ENCODE results near the gene FAM118A.
A peak's percentile ranks its signal among the peaks of the same experiment; 100 is the strongest.
"Not testable (repeated sequence)": the region's sequence is repeated elsewhere in the genome, so short reads cannot be mapped to it uniquely, and the experiment has no call there.

FAM118A gene

DNA sequence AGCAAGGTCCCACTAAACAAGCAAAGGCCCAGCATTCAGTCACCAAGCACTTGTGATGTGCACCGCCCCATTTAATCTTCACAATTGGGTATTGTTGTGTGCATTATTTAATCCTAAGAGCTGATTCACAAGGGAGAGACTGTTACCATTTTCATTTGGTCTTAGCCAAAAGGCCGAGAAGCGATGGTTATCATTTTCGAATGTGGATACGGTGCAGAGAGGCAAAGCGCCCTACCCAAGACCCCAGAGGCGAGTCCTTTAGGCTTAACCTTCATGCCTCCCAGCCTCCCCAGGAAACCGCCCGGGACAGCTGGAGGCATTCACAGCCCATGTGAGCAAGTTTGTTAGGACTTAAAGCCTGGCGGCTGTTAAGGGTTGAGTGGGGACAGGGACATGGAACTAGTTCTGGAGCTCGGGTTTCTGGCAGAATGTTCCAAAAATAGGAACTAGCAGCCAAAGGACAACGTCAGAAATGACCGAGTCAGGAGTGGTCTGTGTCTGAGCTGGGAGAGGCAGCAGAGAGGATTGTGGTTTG lies 38.0 kb upstream of the FAM118A start:
- H3K9me3 ChIP-seq = no peaks in the 10 kb centered on the region
- DNase-seq (ENCODE audit: low spot score in 2 of 2) = peak; percentile 11 to 20
- H3K4me1 ChIP-seq = peaks cover 14% of the 10 kb centered on the region
- in situ Hi-C loops (cut with MboI; ENCODE audit: low sequenced_read_pairs) = no loop called here
- H3K36me3 ChIP-seq (replicated peaks) = no peaks in the 10 kb centered on the region
- no peak overlapping the region for H3K4me3 ChIP-seq
- no peaks in the 10 kb centered on the region for H3K27me3 ChIP-seq (ENCODE audit: low read depth)

DNA sequence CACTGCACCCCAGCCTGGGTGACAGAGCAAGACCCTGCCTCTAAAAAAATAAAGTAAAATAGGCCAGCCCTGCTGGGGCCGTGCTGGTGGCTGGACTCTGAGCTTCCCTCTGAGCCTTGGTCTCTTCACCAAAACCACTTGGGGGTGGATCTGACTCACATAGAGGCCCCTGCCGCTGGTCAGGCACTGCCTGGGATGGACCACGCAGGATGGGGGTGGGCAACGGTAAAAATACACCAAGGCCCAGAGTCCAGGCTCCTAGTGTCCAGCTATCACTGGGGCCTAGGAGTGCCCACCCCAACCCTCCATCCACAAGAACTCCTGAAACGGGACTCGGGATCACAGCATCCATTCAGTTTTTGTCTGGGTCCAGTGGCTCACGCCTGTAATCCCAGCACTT lies 37.2 kb upstream of the FAM118A start:
- DNase-seq (ENCODE audit: low spot score in 2 of 2) = no peak
- no peaks in the 10 kb centered on the region for H3K9me3 ChIP-seq
- no peaks in the 10 kb centered on the region for H3K36me3 ChIP-seq (replicated peaks)
- no peak overlapping the region for H3K4me3 ChIP-seq
- H3K4me1 ChIP-seq = peaks cover 14% of the 10 kb centered on the region
- in situ Hi-C loops (cut with MboI; ENCODE audit: low sequenced_read_pairs) = no loop called here
- no peaks in the 10 kb centered on the region for H3K27me3 ChIP-seq (ENCODE audit: low read depth)

DNA sequence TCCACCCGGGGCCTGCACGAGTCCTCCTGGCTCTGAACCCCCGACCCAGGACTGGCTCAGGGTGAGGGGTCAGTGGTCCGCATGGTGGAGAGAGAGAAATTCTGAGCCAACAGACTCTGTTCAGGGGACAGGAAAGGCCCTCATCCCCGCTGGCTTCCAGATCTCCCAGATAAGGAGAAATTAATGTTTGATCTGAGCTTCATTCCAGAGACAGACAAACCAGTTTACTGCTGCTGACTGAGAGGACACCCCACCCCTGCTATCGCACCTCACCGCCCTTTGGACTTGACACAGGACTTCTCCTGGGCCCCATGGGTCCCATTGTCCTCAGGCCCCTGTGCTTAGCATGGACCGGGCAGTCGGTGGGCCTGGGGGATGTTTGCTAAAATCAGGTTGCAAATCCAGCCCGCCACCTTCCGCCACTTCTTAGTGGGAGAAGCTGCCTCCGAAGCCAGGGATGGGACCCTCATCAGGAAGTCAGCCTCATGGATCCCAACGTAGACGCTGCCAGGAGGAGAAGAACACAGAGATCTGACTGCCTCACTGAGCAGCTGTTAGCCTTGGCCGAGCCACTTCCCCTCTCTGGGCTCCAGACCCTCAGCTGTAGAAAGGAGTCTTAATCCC lies 36.2 kb upstream of the FAM118A start:
- Histone ChIP-seq H3K9me3 (no peaks in the 10 kb centered on the region), H3K27me3 (ENCODE audit: low read depth) (no peaks in the 10 kb centered on the region), H3K4me3 (no peak overlapping the region), H3K4me1 (peaks cover 14% of the 10 kb centered on the region), H3K36me3 (replicated peaks) (no peaks in the 10 kb centered on the region)
- no peak for DNase-seq (ENCODE audit: low spot score in 2 of 2)
- in situ Hi-C loops (cut with MboI; ENCODE audit: low sequenced_read_pairs) = no loop called here

DNA sequence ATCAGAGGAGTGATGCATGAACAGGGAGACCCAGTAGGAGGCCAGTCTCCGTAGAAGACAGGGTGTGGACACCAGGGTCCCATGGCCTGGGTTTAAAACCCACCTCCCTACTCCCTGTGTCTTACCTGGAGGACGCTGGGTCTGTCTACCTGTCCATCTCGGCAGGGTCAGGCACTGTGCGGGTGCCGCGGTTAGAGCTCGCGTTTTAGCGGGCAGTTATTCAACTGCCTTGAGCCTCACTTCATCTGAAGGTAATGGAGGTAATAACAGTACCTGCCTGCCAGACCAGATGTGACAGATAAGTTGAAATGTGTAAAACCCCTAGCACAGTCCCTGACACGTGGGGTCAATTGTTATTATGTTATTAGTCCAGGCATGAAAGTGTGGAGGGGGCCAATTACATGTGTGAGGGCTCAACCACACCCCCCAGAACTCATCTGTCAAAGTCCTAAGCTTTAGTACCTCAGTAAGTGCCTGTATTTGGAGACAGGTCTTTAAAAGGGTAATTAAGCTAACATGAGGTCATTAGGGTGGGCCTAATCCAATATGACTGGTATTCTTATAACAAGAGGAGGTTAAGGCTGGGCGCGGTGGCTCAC lies 33.1 kb upstream of the FAM118A start:
- in situ Hi-C loops (cut with MboI; ENCODE audit: low sequenced_read_pairs) = no loop called here

DNA sequence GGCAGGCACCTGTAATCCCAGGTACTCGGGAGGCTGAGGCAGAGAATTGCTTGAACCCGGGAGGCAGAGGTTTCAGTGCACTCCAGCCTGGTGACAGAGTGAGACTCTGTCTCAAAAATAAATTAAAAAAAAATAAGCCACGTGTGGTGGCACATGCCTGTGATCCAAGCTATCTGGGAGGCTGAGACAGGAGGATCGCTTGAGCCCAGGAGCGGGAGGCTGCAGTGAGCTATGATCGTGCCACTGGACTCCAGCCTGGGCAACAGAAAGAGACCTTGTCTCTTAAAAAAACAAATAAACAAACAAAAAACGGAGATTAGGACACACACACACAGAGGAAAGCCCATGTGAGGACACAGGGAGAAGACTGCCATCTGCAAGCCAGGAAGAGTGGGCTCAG lies 32.0 kb upstream of the FAM118A start:
- H3K27me3 ChIP-seq (ENCODE audit: low read depth); H3K4me3 ChIP-seq; H3K36me3 ChIP-seq (replicated peaks); DNase-seq (ENCODE audit: low spot score in 2 of 2); in situ Hi-C loops (cut with MboI; ENCODE audit: low sequenced_read_pairs); H3K4me1 ChIP-seq; H3K9me3 ChIP-seq: not testable (repeated sequence)

More for the DNA sequence above, 33.1 kb upstream of the FAM118A start:
- Histone ChIP-seq H3K4me1 (peaks cover 3% of the 10 kb centered on the region; the same call in 1 of the 2 replicates), H3K36me3 (replicated peaks) (no peaks in the 10 kb centered on the region), H3K27me3 (ENCODE audit: low read depth) (no peaks in the 10 kb centered on the region), H3K9me3 (no peaks in the 10 kb centered on the region), H3K4me3 (no peak overlapping the region)
- no peak for DNase-seq (ENCODE audit: low spot score in 2 of 2)

DNA sequence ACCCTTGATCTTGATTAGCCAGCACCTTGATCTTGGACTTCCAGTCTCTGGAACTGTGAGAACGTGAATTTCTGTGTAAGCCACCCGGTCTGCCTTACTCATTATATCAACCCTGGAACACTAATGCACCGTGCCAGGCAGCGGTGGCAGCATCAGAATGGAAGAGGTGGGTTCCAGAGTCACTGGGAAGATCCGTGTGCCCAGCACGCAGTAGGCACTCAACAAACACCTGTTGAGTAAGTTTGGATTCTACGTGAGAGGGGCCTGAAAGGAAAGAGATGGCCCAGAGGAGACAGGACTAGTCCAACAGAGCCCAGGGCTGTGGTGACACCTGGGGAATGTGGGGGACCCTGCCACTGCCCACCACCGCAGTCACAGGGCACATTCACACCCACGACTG lies 31.6 kb upstream of the FAM118A start:
- in situ Hi-C loops (cut with MboI; ENCODE audit: low sequenced_read_pairs) = no loop called here

DNA sequence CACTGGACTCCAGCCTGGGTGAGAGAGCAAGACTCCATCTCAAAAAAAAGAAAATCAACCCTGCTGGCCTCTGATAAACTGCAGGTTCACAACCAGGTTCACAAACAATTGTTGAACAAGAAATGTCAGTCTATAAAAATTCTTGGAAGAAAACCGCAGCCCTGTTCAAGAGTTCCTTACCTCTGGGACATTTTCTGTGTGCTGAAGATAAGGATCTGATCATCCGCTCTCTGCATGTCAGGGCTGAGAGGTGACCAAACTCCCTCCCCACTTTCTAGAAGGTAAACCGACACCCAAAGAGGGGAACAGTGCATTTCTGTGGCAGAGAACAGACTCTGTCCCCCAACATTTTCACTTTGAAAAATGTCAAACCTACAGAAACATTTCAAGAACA lies 29.1 kb upstream of the FAM118A start:
- in situ Hi-C loops (cut with MboI; ENCODE audit: low sequenced_read_pairs) = no loop called here
- H3K4me1 ChIP-seq = no peaks in the 10 kb centered on the region
- no peak overlapping the region for H3K4me3 ChIP-seq
- H3K27me3 ChIP-seq (ENCODE audit: low read depth) = peaks cover 6% of the 10 kb centered on the region; the same call in 1 of the 2 replicates
- H3K36me3 ChIP-seq (replicated peaks) = no peaks in the 10 kb centered on the region
- DNase-seq (ENCODE audit: low spot score in 2 of 2) = no peak
- H3K9me3 ChIP-seq = no peaks in the 10 kb centered on the region

More for the DNA sequence above, 31.6 kb upstream of the FAM118A start:
- Histone ChIP-seq H3K9me3 (no peaks in the 10 kb centered on the region), H3K4me1 (no peaks in the 10 kb centered on the region), H3K4me3 (no peak overlapping the region), H3K27me3 (ENCODE audit: low read depth) (0 out of 2 replicates have a peak, but pooled peaks cover 4% of the 10 kb centered on the region), H3K36me3 (replicated peaks) (no peaks in the 10 kb centered on the region)
- DNase-seq (ENCODE audit: low spot score in 2 of 2) = no peak

DNA sequence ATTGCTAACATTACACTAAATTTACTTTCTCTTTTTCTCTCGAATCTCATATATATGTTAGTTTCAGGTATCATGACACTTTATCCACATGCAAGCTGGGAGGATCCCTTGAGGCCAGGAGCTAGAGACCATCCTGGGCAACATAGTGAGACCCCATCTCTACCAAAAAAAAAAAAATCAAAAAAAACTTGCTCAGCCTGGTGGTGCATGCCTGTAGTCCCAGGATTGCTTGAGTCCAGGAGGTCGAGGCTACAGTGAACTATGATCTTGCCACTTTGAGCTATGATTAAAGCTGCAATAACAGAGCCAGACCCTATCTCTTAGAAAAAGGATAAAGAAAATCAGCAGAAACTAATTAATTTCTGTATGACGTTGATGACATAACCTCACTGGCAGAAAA lies 28.7 kb upstream of the FAM118A start:
- H3K4me1 ChIP-seq = no peaks in the 10 kb centered on the region
- H3K27me3 ChIP-seq (ENCODE audit: low read depth) = peaks cover 6% of the 10 kb centered on the region; the same call in 1 of the 2 replicates
- H3K4me3 ChIP-seq = no peak overlapping the region
- no peaks in the 10 kb centered on the region for H3K36me3 ChIP-seq (replicated peaks)
- H3K9me3 ChIP-seq = no peaks in the 10 kb centered on the region
- DNase-seq (ENCODE audit: low spot score in 2 of 2) = no peak
- in situ Hi-C loops (cut with MboI; ENCODE audit: low sequenced_read_pairs) = no loop called here

DNA sequence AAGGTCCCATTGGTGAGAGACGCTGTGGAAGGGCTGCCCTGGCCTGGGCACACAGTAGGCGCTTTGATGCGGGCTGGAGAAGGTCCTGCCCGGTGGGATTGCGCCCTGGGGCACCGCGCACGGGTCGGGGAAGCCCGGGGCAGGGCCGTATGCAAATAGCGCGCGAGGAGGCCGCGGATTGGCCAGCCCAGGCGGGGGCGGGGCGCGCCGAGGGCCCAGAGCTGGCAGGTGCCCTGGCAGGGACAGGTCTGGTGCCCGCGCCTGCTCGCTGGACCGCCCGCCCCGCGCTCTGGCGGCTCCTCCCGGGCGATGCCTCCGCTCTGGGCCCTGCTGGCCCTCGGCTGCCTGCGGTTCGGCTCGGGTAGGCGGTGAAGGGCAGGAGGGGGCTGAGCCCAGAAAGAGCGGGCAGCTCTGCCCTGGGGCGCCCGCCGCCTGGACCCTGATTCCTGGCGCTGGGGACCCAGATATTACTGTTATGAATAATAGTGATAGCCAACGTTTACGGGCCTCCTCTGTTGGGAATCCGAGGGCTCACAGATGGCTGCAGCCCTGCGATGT lies 24.9 kb upstream of the FAM118A start, which contains the start of gene UPK3A:
TSS of gene UPK3A (plus strand) at position 245 of the 558 bp plus-strand sequence. CDS start at position 310, 65 bp downstream.
- Histone ChIP-seq H3K4me1 (no peaks in the 10 kb centered on the region), H3K27me3 (ENCODE audit: low read depth) (peaks cover 6% of the 10 kb centered on the region; the same call in 1 of the 2 replicates), H3K36me3 (replicated peaks) (no peaks in the 10 kb centered on the region), H3K4me3 (no peak within 1 kb of the TSS; the same call in 1 of the 2 replicates), H3K9me3 (no peaks in the 10 kb centered on the region)
- peak in 1 of 2 experiments; percentile 68 for DNase-seq (ENCODE audit: low spot score in 2 of 2)
- in situ Hi-C loops (cut with MboI; ENCODE audit: low sequenced_read_pairs) = no loop called here

DNA sequence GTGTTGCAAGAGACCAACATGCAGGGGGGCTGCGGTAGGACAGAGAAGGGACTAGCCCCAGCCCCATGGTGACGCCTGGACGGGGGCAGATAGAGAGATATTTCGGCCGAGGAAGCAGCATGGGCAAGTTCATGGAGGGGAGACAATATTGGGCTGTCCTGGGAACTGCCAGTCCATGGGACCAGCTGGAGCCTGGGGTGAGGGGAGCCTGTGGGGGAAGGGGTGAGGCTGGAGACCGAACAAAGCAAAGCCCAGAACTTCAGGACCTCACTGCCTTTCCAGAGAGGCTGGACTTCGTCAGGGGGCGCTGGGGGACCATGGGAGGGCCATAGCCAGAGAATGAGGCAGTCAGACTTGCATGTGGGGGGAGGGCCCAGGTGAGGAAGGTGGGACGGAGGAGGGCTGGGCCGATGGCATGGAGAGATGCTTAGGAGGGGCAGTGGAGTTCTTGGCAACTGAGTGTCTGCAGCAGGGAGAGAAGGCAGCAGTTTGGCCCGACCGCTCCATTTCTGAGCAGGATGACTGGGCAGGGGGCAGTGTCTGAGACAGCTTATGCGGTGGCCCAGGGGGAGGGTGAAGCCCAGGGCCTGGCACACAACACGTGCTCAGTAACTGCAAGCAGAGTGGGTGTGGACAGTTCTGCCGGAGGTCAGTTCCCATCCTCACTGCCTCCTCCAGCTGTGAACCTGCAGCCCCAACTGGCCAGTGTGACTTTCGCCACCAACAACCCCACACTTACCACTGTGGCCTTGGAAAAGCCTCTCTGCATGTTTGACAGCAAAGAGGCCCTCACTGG lies 24.3 kb upstream of the FAM118A start:
- in situ Hi-C loops (cut with MboI; ENCODE audit: low sequenced_read_pairs) = no loop called here
- Histone ChIP-seq H3K4me1 (no peaks in the 10 kb centered on the region), H3K9me3 (no peaks in the 10 kb centered on the region), H3K36me3 (replicated peaks) (no peaks in the 10 kb centered on the region), H3K27me3 (ENCODE audit: low read depth) (peaks cover 6% of the 10 kb centered on the region; the same call in 1 of the 2 replicates), H3K4me3 (no peak overlapping the region)
- no peak for DNase-seq (ENCODE audit: low spot score in 2 of 2)

DNA sequence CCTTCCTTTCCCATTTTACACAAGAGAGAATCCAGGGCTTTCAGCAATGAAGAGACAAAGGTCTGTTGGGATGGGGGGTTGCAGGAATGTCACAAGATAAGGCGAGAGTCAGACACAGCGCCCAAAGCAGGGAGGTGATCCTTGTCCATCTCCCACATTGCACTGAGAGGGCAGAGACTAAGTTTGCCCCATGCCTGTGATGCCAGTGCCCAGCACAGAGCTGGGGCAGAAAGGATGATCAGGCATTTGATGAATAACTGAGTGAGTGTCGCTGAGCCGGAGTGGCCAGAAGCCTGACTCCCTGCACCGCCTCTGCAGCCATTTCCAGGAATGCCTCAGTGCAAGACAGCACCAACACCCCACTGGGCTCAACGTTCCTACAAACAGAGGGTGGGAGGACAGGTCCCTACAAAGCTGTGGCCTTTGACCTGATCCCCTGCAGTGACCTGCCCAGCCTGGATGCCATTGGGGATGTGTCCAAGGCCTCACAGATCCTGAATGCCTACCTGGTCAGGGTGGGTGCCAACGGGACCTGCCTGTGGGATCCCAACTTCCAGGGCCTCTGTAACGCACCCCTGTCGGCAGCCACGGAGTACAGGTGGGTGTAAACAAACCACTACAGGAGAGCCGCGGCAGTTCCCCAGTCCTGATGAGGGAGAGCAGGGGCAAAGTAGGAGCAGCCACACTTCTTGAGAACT lies 22.7 kb upstream of the FAM118A start:
- no peak for DNase-seq (ENCODE audit: low spot score in 2 of 2)
- no peaks in the 10 kb centered on the region for H3K4me1 ChIP-seq
- in situ Hi-C loops (cut with MboI; ENCODE audit: low sequenced_read_pairs) = no loop called here
- no peaks in the 10 kb centered on the region for H3K36me3 ChIP-seq (replicated peaks)
- peaks cover 6% of the 10 kb centered on the region; the same call in 1 of the 2 replicates for H3K27me3 ChIP-seq (ENCODE audit: low read depth)
- no peak overlapping the region for H3K4me3 ChIP-seq
- H3K9me3 ChIP-seq = no peaks in the 10 kb centered on the region

DNA sequence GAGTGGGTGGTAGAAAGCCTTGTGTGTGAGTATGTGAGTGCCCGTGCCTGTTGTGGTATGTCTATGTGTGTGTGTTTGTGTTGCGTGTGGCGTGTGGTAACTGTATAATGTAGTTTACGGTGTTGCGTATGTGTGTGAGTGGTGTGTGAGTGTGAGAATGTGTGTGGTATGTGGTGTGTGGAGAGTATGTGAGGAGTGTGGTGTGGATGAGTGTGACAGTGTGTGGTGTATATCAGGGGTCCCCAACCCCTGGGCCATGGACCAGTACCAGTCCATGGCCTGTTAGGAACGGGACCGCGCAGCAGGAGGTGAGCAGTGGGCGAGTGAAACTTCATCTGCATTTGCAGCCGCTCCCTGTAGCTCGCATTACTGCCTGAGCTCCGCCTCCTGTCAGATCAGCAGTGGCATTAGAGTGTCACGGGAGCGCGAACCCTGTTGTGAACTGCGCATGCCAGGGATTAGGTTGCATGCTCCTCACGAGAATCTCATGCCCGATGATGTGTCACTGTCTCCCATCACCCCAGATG lies 19.3 kb upstream of the FAM118A start:
- H3K9me3 ChIP-seq = no peaks in the 10 kb centered on the region
- peak in 1 of 2 experiments; percentile 58 for DNase-seq (ENCODE audit: low spot score in 2 of 2)
- H3K4me1 ChIP-seq = no peaks in the 10 kb centered on the region
- no peaks in the 10 kb centered on the region for H3K27me3 ChIP-seq (ENCODE audit: low read depth)
- H3K4me3 ChIP-seq = no peak overlapping the region
- no peaks in the 10 kb centered on the region for H3K36me3 ChIP-seq (replicated peaks)
- in situ Hi-C loops (cut with MboI; ENCODE audit: low sequenced_read_pairs) = no loop called here
